GM19452 (cell line): Measurements from ENCODE around the gene KRT34.
"Not testable (repeated sequence)": the region's sequence is repeated elsewhere in the genome, so short reads cannot be mapped to it uniquely, and the experiment has no call there.

Experiments used
- ATAC-seq: cut with Tn5 transposase; IDR thresholded peaks from one replicate; pipeline ENCODE4 v1.9.1; 2021; ENCODE audit not compliant: unreplicated experiment

KRT34 gene

DNA sequence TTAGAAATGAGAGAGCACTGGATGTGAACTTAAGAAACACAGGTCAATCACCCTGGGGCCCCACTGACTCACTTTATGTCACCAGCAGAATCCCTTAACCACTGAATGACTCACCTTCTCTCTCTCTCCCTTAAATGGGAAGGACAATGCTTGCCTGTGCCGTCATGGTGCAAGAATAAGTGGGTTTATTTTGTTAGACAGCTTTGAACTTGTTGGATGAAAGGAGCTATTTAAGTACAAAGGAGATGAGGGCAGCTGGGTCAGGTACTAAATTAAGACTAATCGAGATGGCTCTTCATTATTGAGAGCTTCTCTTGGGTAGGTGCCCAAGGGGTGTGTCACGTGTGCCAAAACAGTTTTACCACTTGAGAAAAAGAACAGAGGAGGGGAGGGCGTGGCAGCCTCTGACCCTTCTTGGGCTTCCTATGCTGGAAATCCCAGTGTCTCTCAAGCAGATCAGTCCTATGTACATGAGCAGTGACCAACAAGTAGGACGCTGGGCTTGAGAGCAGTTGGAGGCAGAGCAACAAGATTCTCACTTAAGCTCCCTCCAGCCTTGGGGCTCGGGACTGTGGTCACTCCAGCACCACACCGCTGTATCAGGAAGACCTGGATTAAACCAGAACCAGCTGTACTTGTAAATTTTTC, 22.0 kb upstream of the KRT34 start:
- no peak for ATAC-seq

DNA sequence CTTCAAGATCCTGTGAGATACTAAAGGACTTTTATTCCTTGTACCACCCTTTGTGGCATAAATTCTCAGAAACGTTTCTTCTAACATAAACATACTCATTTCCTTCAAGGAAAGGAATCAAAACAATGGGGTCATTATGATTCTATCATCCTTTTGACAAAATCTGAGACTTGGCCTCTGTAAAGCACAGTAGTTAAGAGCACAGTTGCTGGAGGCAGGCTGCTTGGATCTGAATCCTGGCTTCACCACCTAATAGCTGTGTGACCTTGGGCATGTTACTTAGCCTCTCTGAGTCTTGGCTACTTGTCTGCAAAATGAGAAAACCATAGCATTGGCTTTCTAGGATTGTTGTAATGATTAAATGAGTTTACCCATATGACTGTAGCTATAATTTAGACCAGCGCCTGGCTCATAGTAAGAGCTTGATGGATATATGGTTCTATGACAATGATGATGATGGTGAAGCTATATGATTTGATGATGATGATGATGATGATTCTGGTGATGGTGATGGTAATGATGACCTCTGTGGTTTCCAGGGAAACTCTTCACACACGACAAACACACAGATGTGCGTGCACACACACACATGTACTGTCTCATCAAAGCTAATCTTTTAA, 21.4 kb upstream of the KRT34 start:
- no peak for ATAC-seq

- no peak for ATAC-seq
Observed at GRCh38 chr17:41402161-41402560, 20.1 kb upstream of the KRT34 start.

- ATAC-seq: no peak
Observed at GRCh38 chr17:41396996-41397660, 15.0 kb upstream of the KRT34 start, which contains the start of gene KRT31. KRT31 (minus strand) TSS chr17:41397608; CDS start chr17:41397539, 69 bp downstream.

- ATAC-seq: no peak
Observed at GRCh38 chr17:41396340-41396739, 14.2 kb upstream of the KRT34 start.

DNA sequence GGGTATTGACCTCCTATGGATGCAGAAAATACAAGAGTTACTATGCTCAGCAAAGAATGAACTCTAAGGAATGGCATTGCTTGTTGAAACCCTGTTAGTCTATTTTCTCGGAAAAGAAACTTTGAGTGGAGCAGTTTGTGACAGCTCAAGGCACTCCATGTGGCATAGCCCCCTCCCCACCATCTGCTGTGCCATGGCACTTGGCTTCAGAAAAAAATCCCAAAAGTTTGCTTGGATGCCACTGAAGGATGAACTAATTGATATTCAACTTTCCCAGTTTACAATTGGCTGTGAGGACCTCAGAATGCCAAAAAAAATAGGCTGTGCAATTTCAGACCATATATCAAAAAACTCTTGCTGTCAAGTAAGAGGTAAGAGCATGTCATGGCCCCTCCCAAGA, 13.5 kb upstream of the KRT34 start:
- no peak for ATAC-seq

GRCh38 chr17:41395044-41395443, 12.9 kb upstream of the KRT34 start:
- not testable (repeated sequence) for ATAC-seq

- ATAC-seq: no peak
Observed at GRCh38 chr17:41394254-41394996, 12.3 kb upstream of the KRT34 start.

GRCh38 chr17:41393826-41394225, 11.7 kb upstream of the KRT34 start:
- no peak for ATAC-seq

DNA sequence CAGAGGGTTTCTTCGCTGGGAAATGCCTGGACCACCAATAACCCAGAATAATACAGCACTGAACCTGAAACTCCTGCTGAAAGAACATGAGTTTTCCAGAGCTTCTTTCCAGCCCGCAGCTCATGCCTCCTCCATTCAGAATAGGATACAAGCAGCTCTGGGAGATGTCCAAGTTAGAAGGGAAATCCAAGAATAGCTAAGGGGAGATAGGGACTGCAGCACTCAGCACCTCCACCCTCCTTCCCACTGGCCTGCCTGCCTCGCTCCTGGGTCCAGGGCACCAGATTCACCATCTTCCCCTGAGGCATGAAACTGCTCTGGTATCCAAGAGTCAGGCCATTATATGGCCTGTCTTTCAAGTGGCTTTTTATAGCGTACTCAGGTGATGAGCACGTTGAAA, 11.2 kb upstream of the KRT34 start:
- no peak for ATAC-seq

GRCh38 chr17:41392278-41392677, 10.2 kb upstream of the KRT34 start:
- ATAC-seq: no peak

GRCh38 chr17:41391535-41391934, 9.4 kb upstream of the KRT34 start:
- ATAC-seq: no peak

GRCh38 chr17:41390411-41390938, 8.4 kb upstream of the KRT34 start:
- ATAC-seq: no peak

GRCh38 chr17:41387670-41388069, 5.6 kb upstream of the KRT34 start:
- no peak for ATAC-seq

GRCh38 chr17:41386227-41386626, 4.1 kb upstream of the KRT34 start:
- ATAC-seq: no peak

DNA sequence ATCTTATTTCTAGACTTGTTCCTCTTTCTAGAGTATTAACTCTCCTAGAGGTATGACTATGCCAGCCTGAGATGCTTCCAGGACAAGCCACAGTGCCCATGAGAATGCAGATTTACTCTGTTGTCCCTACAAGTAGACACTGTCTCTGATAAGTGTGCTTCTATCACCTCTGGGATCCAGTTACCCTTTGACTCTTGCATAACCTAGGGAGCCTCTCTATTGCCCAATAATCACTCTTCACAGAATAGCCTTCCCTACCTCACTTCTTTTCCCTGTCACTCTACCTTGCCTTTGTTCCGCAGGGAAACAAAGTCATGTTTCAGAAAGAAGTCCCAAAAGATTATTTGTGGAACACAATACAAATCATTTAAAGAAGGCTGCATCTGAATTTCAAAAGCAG, 1.6 kb upstream of the KRT34 start:
- ATAC-seq: no peak

- no peak for ATAC-seq
Observed at GRCh38 chr17:41382394-41382793, 288 bp upstream of the KRT34 start.

- not testable (repeated sequence) for ATAC-seq
Observed at GRCh38 chr17:41380091-41380490, 2.0 kb downstream of the KRT34 start.

- ATAC-seq: no peak
Observed at GRCh38 chr17:41377546-41377945, 4.6 kb downstream of the KRT34 start.

DNA sequence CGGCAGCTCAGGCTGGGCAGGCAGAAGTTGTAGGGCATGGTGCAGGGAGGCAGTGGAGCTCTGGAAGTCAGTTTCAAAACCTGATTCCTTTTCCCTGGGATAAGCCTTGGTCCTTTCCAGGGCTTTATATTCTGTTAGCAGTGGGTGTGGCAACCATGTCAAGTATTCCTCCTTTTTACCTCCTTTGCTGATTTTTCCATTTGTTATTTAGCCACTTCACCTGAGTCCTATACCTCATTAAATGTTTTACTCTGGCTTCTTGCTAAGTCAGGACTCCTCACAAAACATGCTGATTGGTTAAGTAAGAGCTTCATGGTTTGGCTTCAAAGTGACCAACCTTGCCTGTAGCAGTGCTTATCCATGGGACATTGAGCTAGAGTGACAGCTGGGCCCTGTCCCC, 12.4 kb downstream of the KRT34 start, which contains the start of gene KRT33B:
Gene KRT33B, minus strand, starts transcription at position 101 of the 400 bp plus-strand sequence. Its CDS starts 63 bp downstream, at position 38.
- ATAC-seq: no peak

- no peak for ATAC-seq
Observed at GRCh38 chr17:41369023-41369422, 13.1 kb downstream of the KRT34 start.
